A549 treated with GW870086 at 1 μM for 4 hours (cell line): ENCODE data around the gene SSX4. TPM values are rescaled to one million over a fixed set of nuclear protein-coding genes. Genes with fewer than 3 reads are reported as not detected.

Source experiments
- total RNA-seq: library from RNA; stranded (reverse); fragments of 200-300 nt; extraction: Qiagen RNA extraction; gene quantifications from 5 replicates; pipeline ENCODE4 v1.2.3, GENCODE V29; 2022; ENCODE audit warnings: low read depth

Gene SSX4
- not detected in 5 replicates for total RNA-seq

GRCh38 chrX:48383239-48383638 lies at the start of gene SSX4:
SSX4 (plus strand) TSS chrX:48383539; CDS start chrX:48384054, 515 bp downstream.

GRCh38 chrX:48356315-48357094 lies 26.8 kb upstream of the SSX4 start, which contains the start of gene SSX3:
SSX3 (minus strand) TSS chrX:48356703; CDS start chrX:48355249, 1,454 bp downstream.

DNA sequence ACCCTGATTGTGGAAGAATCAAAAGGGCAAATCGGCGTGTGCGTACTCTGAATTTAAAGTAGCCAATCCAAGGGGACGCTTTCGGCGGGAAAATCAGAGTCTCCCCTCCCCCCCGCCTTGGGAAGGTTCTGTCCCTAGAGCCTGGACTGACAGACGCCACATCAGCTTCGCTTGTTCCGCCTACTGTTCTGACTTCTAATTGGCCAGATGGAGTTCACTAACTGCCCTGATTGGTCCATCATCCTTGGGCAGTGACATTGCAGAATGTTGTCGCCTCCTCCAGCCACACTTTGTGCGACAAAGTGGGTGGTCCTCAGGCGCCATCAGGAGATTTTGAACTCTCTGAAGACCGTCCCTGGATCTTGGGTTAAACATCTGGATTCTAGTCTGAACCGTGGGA lies 28.5 kb downstream of the SSX4 start, which contains the start of gene SSX4B:
TSS of gene SSX4B (minus strand) at position 101 of the 400 bp plus-strand sequence. CDS start 588 bp downstream, outside the sequence.

Other genes with a start within 250 kb of the SSX4 start
- gene SSX5, start 186.7 kb upstream of the SSX4 start, total RNA-seq, result not detected in 5 replicates
- gene SSX1, start 128.1 kb upstream of the SSX4 start, total RNA-seq, result not detected in 5 replicates
- gene SSX3, start 26.8 kb upstream of the SSX4 start, total RNA-seq, result not detected in 5 replicates
- gene SSX4B, start 28.4 kb downstream of the SSX4 start, total RNA-seq, result not detected in 5 replicates
- 0.12 to 0.26 TPM (median 0.19 TPM) in 4 of 5 replicates, not detected in the other for gene SLC38A5, start 86.7 kb downstream of the SSX4 start, total RNA-seq
- 68.3 to 77.6 TPM (median 74.2 TPM) in 5 replicates for gene FTSJ1, start 92.7 kb downstream of the SSX4 start, total RNA-seq
- gene PORCN, start 125.5 kb downstream of the SSX4 start, total RNA-seq, result 17.0 to 19.5 TPM (median 17.9 TPM) in 5 replicates
- 125 to 160 TPM (median 145 TPM) in 5 replicates for gene EBP, start 138.3 kb downstream of the SSX4 start, total RNA-seq
- 10.0 to 11.4 TPM (median 11.0 TPM) in 5 replicates for gene TBC1D25, start 156.2 kb downstream of the SSX4 start, total RNA-seq
- 331 to 470 TPM (median 392 TPM) in 5 replicates for gene RBM3, start 190.9 kb downstream of the SSX4 start, total RNA-seq
- gene WDR13, start 214.0 kb downstream of the SSX4 start, total RNA-seq, result 59.3 to 82.9 TPM (median 81.7 TPM) in 5 replicates